A673 (cell line): ENCODE results near the gene CNNM4. TPM values are rescaled to one million over a fixed set of nuclear protein-coding genes. Genes with fewer than 3 reads are reported as not detected.

Experiments
- BruUV-seq: library from RNA; stranded (reverse); fragments of 400-500 nt; replicated peaks from 2 replicates; lab custom pipeline; 2021; lab: Mats Ljungman, UMichigan
- CTCF ChIA-PET: fragments of 300-600 bp; sonication (Branson Sonifier 250); formaldehyde crosslinking; loops from one replicate; lab custom pipeline; 2022; ENCODE audit warnings: antibody characterized with exemption; lab: Charles Lee
- POLR2A ChIA-PET: fragments of 300-600 bp; sonication (Branson Sonifier 250); formaldehyde crosslinking; loops from one replicate; lab custom pipeline; 2022; ENCODE audit warnings: antibody characterized with exemption; ENCODE audit not compliant: low non-redundant PET; lab: Charles Lee
- DNase-seq: peaks from one replicate; pipeline ENCODE4 v3.0.0-alpha.2; 2015; ENCODE audit warnings: low spot score
- H3K27ac ChIP-seq: fragments of 200-600 bp; sonication (generic); 2 replicates; pipeline ENCODE4 v1.5.1; 2016; ENCODE audit warnings: mixed run types, low read depth, mild to moderate bottlenecking, mixed read lengths, antibody characterized with exemption, low read length; ENCODE audit not compliant: poor library complexity, severe bottlenecking
- H3K27me3 ChIP-seq: fragments of 200-600 bp; sonication (generic); replicated peaks from 2 replicates; pipeline ENCODE4 v1.6.1; 2017; ENCODE audit warnings: mixed run types, low read depth, mild to moderate bottlenecking, mixed read lengths, antibody characterized with exemption, low read length; ENCODE audit not compliant: insufficient read depth, poor library complexity
- H3K36me3 ChIP-seq: fragments of 200-600 bp; sonication (generic); 2 replicates; pipeline ENCODE4 v1.6.1; 2016; ENCODE audit warnings: mixed run types, mild to moderate bottlenecking, mixed read lengths, antibody characterized with exemption, low read length; ENCODE audit not compliant: insufficient read depth, poor library complexity, severe bottlenecking
- H3K4me1 ChIP-seq: fragments of 200-600 bp; sonication (generic); 2 replicates; pipeline ENCODE4 v1.6.1; 2017; ENCODE audit warnings: mixed run types, mild to moderate bottlenecking, mixed read lengths, antibody characterized with exemption, low read length; ENCODE audit not compliant: insufficient read depth, poor library complexity, severe bottlenecking
- H3K4me3 ChIP-seq: fragments of 200-600 bp; sonication (generic); 2 replicates; pipeline ENCODE4 v1.5.1; 2016; ENCODE audit warnings: low read depth, mixed run types, mild to moderate bottlenecking, mixed read lengths, low read length; ENCODE audit not compliant: poor library complexity, severe bottlenecking
- H3K9me3 ChIP-seq: fragments of 200-600 bp; sonication (generic); 2 replicates; pipeline ENCODE4 v1.6.1; 2016; ENCODE audit warnings: mixed run types, low read depth, mild to moderate bottlenecking, mixed read lengths, antibody characterized with exemption, low read length; ENCODE audit not compliant: poor library complexity, severe bottlenecking
- CTCF ChIP-seq: fragments of 300-800, 200-600 bp; sonication (generic); conservative IDR thresholded peaks from 2 replicates; pipeline ENCODE4 v1.5.1; 2017; ENCODE audit warnings: low read depth, mild to moderate bottlenecking, antibody characterized with exemption, low read length, moderate library complexity, mixed read lengths
- EZH2 ChIP-seq: fragments of 200-600 bp; sonication (generic); IDR thresholded peaks from 2 replicates; pipeline ENCODE4 v1.6.1; 2017; ENCODE audit warnings: borderline replicate concordance, low read depth, mild to moderate bottlenecking, mixed read lengths, antibody characterized with exemption, low read length; ENCODE audit not compliant: poor library complexity, severe bottlenecking
- intact Hi-C: fragments of 100-400 bp; cut with micrococcal nuclease; formaldehyde crosslinking; loops from one replicate; pipeline ENCODE4 v1.10.0; 2022; ENCODE audit not compliant: unreplicated experiment
- total RNA-seq: library from RNA; stranded (reverse); gene quantifications from 2 replicates; pipeline ENCODE4 v1.2.3, GENCODE V29; 2021

CNNM4 gene
- total RNA-seq, 1 experiment from 2014 or later, result 16.3 TPM

- H3K4me3 ChIP-seq, result no peak overlapping the region
- BruUV-seq, result no TSS peak
- intact Hi-C loops, result no loop called here
- POLR2A ChIA-PET, result interaction anchor here (0.5 kb wide), 1 partner anchor 30 kb away, joined by 3 read pairs; no protein-coding TSS in a partner anchor
- no peak for DNase-seq
- no peaks in the 10 kb centered on the region for H3K36me3 ChIP-seq
- TF ChIP-seq CTCF (no peak), EZH2 (no peak)
- H3K27me3 ChIP-seq, result no peaks in the 10 kb centered on the region
- no peaks in the 10 kb centered on the region for H3K4me1 ChIP-seq
- no peaks in the 10 kb centered on the region for H3K9me3 ChIP-seq
- no peak overlapping the region for H3K27ac ChIP-seq
- CTCF ChIA-PET, result no interaction called here
These were observed 77.9 kb downstream of the CNNM4 start for GRCh38 chr2:96838345-96839292.

- no peak overlapping the region for H3K4me3 ChIP-seq
- no peak for TF ChIP-seq CTCF
- no peak for TF ChIP-seq EZH2
- no peaks in the 10 kb centered on the region for H3K27me3 ChIP-seq
- H3K9me3 ChIP-seq, result no peaks in the 10 kb centered on the region
- H3K36me3 ChIP-seq, result no peaks in the 10 kb centered on the region
- ChIA-PET CTCF (no interaction called here), POLR2A (no interaction called here)
- DNase-seq, result no peak
- intact Hi-C loops, result no loop called here
- BruUV-seq, result no TSS peak
- H3K27ac ChIP-seq, result no peak overlapping the region
- no peaks in the 10 kb centered on the region for H3K4me1 ChIP-seq
These were observed 78.7 kb downstream of the CNNM4 start for GRCh38 chr2:96839293-96839874.

- Histone ChIP-seq H3K4me3 (no peak overlapping the region), H3K4me1 (no peaks in the 10 kb centered on the region), H3K27ac (no peak overlapping the region), H3K27me3 (no peaks in the 10 kb centered on the region), H3K36me3 (no peaks in the 10 kb centered on the region), H3K9me3 (no peaks in the 10 kb centered on the region)
- ChIA-PET POLR2A (no interaction called here), CTCF (no interaction called here)
- no peak for DNase-seq
- no peak for TF ChIP-seq CTCF
- TF ChIP-seq EZH2, result no peak
- no TSS peak for BruUV-seq
- intact Hi-C loops, result no loop called here
These were observed 79.5 kb downstream of the CNNM4 start for GRCh38 chr2:96839875-96840850.
